ENCODE results near the gene SUGCT. TPM values are rescaled to one million over a fixed set of nuclear protein-coding genes. Genes with fewer than 3 reads are reported as not detected.

The SUGCT gene
- total and polyA plus RNA-seq, 8 donors = 0.87 to 8.0 (median 2.9) TPM; not detected in 1

GRCh38 chr7:40305229-40305628 is 170.4 kb downstream of the SUGCT start:
- Histone ChIP-seq H3K27me3 (no peaks in the 10 kb centered on the region), H3K27ac (no peak overlapping the region), H3K4me1 (no peaks in the 10 kb centered on the region), H3K36me3 (no peaks in the 10 kb centered on the region), H3K9me3 (no peaks in the 10 kb centered on the region), H3K4me3 (no peak overlapping the region)
- TF ChIP-seq POLR2AphosphoS5 (IDR thresholded peaks at IDR 0.05) (no peak), CTCF (IDR thresholded peaks at IDR 0.05) (no peak)
- intact Hi-C loops (cut with DNase I; ENCODE audit: low total_unique reads) = no loop called here
- DNase-seq = no peak

- intact Hi-C loops (cut with DNase I; ENCODE audit: low total_unique reads) = no loop called here
- 59 to 75% (median 65%) methylated on average over 2 of the region's 2 CpGs for WGBS, 5 donors
- Histone ChIP-seq H3K36me3 (no peaks in the 10 kb centered on the region), H3K4me3 (no peak overlapping the region), H3K4me1 (no peaks in the 10 kb centered on the region), H3K27ac (no peak overlapping the region), H3K27me3 (no peaks in the 10 kb centered on the region), H3K9me3 (no peaks in the 10 kb centered on the region)
- DNase-seq = no peak
- TF ChIP-seq CTCF (IDR thresholded peaks at IDR 0.05) (no peak), POLR2A (IDR thresholded peaks at IDR 0.05) (no peak), POLR2AphosphoS5 (IDR thresholded peaks at IDR 0.05) (no peak), EP300 (IDR thresholded peaks at IDR 0.05) (no peak)
Observed at GRCh38 chr7:40306025-40306424, 171.2 kb downstream of the SUGCT start.

GRCh38 chr7:40306596-40306995 is 171.8 kb downstream of the SUGCT start:
- DNase-seq = no peak
- Histone ChIP-seq H3K4me1 (no peaks in the 10 kb centered on the region), H3K36me3 (no peaks in the 10 kb centered on the region), H3K4me3 (no peak overlapping the region), H3K27ac (no peak overlapping the region), H3K27me3 (no peaks in the 10 kb centered on the region), H3K9me3 (no peaks in the 10 kb centered on the region)
- TF ChIP-seq EP300 (IDR thresholded peaks at IDR 0.05) (no peak), POLR2A (IDR thresholded peaks at IDR 0.05) (no peak), CTCF (IDR thresholded peaks at IDR 0.05) (no peak), POLR2AphosphoS5 (IDR thresholded peaks at IDR 0.05) (no peak)
- intact Hi-C loops (cut with DNase I; ENCODE audit: low total_unique reads) = no loop called here

- H3K36me3 ChIP-seq = no peaks in the 10 kb centered on the region
- H3K4me3 ChIP-seq = no peak overlapping the region
- no peaks in the 10 kb centered on the region for H3K27me3 ChIP-seq
- no peaks in the 10 kb centered on the region for H3K9me3 ChIP-seq
- intact Hi-C loops (cut with DNase I; ENCODE audit: low total_unique reads) = no loop called here
- no peak for DNase-seq
- no peak overlapping the region for H3K27ac ChIP-seq
- WGBS, 5 donors = 46 to 58% (median 51%) methylated on average over 4 of the region's 4 CpGs
- H3K4me1 ChIP-seq = no peaks in the 10 kb centered on the region
- TF ChIP-seq CTCF (IDR thresholded peaks at IDR 0.05) (no peak), POLR2AphosphoS5 (IDR thresholded peaks at IDR 0.05) (no peak), EP300 (IDR thresholded peaks at IDR 0.05) (no peak), POLR2A (IDR thresholded peaks at IDR 0.05) (no peak)
Observed at GRCh38 chr7:40310258-40310657, 175.5 kb downstream of the SUGCT start.

GRCh38 chr7:40311307-40311706 is 176.5 kb downstream of the SUGCT start:
- no peak overlapping the region for H3K27ac ChIP-seq
- intact Hi-C loops (cut with DNase I; ENCODE audit: low total_unique reads) = no loop called here
- no peaks in the 10 kb centered on the region for H3K4me1 ChIP-seq
- 75 to 87% (median 76%) methylated on average over 3 of the region's 3 CpGs for WGBS, 5 donors
- H3K36me3 ChIP-seq = no peaks in the 10 kb centered on the region
- H3K27me3 ChIP-seq = no peaks in the 10 kb centered on the region
- TF ChIP-seq POLR2AphosphoS5 (IDR thresholded peaks at IDR 0.05) = no peak
- no peak for TF ChIP-seq POLR2A (IDR thresholded peaks at IDR 0.05)
- no peak for TF ChIP-seq EP300 (IDR thresholded peaks at IDR 0.05)
- TF ChIP-seq CTCF (IDR thresholded peaks at IDR 0.05) = no peak
- H3K9me3 ChIP-seq = no peaks in the 10 kb centered on the region
- H3K4me3 ChIP-seq = no peak overlapping the region
- no peak for DNase-seq

All from stomach (tissue), 9 donors.